Neural cell (in vitro differentiated cells): ENCODE measurements around the gene CLIP1. TPM values are rescaled to one million over a fixed set of nuclear protein-coding genes. Genes with fewer than 3 reads are reported as not detected.

Experiments
- H2AFZ ChIP-seq: fragments of 200-600, 300-800 bp; sonication (generic), shearing (Covaris generic); 2 replicates; pipeline ENCODE4 v1.6.0; 2014; ENCODE audit warnings: low read depth, mild to moderate bottlenecking, antibody characterized with exemption, low read length, moderate library complexity
- H3F3A ChIP-seq: fragments of 200-600 bp; shearing (Covaris generic); 2 replicates; pipeline ENCODE4 v1.6.1; 2016; ENCODE audit warnings: mild to moderate bottlenecking, moderate library complexity, mixed read lengths, antibody characterized with exemption, low read length; ENCODE audit not compliant: insufficient read depth, poor library complexity, severe bottlenecking
- H3K27ac ChIP-seq: fragments of 200-600, 300-800 bp; sonication (generic), shearing (Covaris generic); 2 replicates; pipeline ENCODE4 v1.5.1; 2014; ENCODE audit warnings: mild to moderate bottlenecking, low read length, moderate library complexity
- H3K27me3 ChIP-seq: fragments of 300-800, 200-600 bp; sonication (generic), shearing (Covaris generic); 2 replicates; pipeline ENCODE4 v1.6.0; 2014; ENCODE audit warnings: mild to moderate bottlenecking, low read depth, low read length, moderate library complexity; ENCODE audit not compliant: insufficient read depth
- H3K36me3 ChIP-seq: fragments of 300-800, 200-600 bp; sonication (generic), shearing (Covaris generic); 2 replicates; pipeline ENCODE4 v1.5.1; 2014; ENCODE audit warnings: mild to moderate bottlenecking, antibody characterized with exemption, low read length, moderate library complexity; ENCODE audit not compliant: insufficient read depth
- H3K4me2 ChIP-seq: fragments of 300-800, 200-600 bp; sonication (generic), shearing (Covaris generic); 2 replicates; pipeline ENCODE4 v1.6.0; 2014; ENCODE audit warnings: mild to moderate bottlenecking, low read length
- H3K4me3 ChIP-seq: fragments of 300-800, 200-600 bp; sonication (generic), shearing (Covaris generic); 2 replicates; pipeline ENCODE4 v1.5.1; 2014; ENCODE audit warnings: mild to moderate bottlenecking, low read length, moderate library complexity
- H3K79me2 ChIP-seq: fragments of 200-600 bp; shearing (Covaris generic); replicated peaks from 2 replicates; pipeline ENCODE4 v1.6.0; 2014; ENCODE audit warnings: mild to moderate bottlenecking, low read length, moderate library complexity; ENCODE audit not compliant: insufficient read depth
- H3K9ac ChIP-seq: fragments of 300-800, 200-600 bp; sonication (generic), shearing (Covaris generic); 2 replicates; pipeline ENCODE4 v1.6.1; 2016; ENCODE audit warnings: mild to moderate bottlenecking, low read length, mixed read lengths
- H3K9me2 ChIP-seq: fragments of 200-600 bp; shearing (Covaris generic); 2 replicates; pipeline ENCODE4 v1.6.1; 2016; ENCODE audit warnings: mild to moderate bottlenecking, low read length, mixed read lengths; ENCODE audit not compliant: insufficient read depth
- H3K9me3 ChIP-seq: fragments of 200-600, 300-800 bp; sonication (generic), shearing (Covaris generic); 2 replicates; pipeline ENCODE4 v1.6.1; 2016; ENCODE audit warnings: mild to moderate bottlenecking, mixed run types, low read length, moderate library complexity, mixed read lengths
- H4K20me1 ChIP-seq: fragments of 200-600 bp; shearing (Covaris generic); 2 replicates; pipeline ENCODE4 v1.6.1; 2016; ENCODE audit warnings: mild to moderate bottlenecking, mixed run types; ENCODE audit not compliant: insufficient read depth
- EP300 ChIP-seq: fragments of 450-650 bp; conservative IDR thresholded peaks from 2 replicates; pipeline ENCODE4 v1.6.1; 2014; ENCODE audit warnings: antibody characterized with exemption, mild to moderate bottlenecking, moderate library complexity; ENCODE audit not compliant: poor library complexity, severe bottlenecking
- EZH2 ChIP-seq: fragments of 200-600, 300-800 bp; shearing (Covaris generic), sonication (generic); IDR thresholded peaks from 2 replicates; pipeline ENCODE4 v1.6.1; 2014; ENCODE audit warnings: antibody characterized with exemption, low read length, borderline replicate concordance, mild to moderate bottlenecking; ENCODE audit not compliant: insufficient read depth, poor library complexity, severe bottlenecking
- MXI1 ChIP-seq: fragments of 450-650 bp; conservative IDR thresholded peaks from 2 replicates; pipeline ENCODE4 v1.6.1; 2014; ENCODE audit warnings: antibody characterized with exemption, mild to moderate bottlenecking; ENCODE audit not compliant: poor library complexity, severe bottlenecking
- POLR2AphosphoS5 ChIP-seq: IDR thresholded peaks from 2 replicates; pipeline ENCODE4 v1.6.1; 2012
- RAD21 ChIP-seq: fragments of 450-650 bp; conservative IDR thresholded peaks from 2 replicates; pipeline ENCODE4 v1.6.1; 2014; ENCODE audit warnings: antibody characterized with exemption, mild to moderate bottlenecking, moderate library complexity
- SMC3 ChIP-seq: fragments of 450-650 bp; conservative IDR thresholded peaks from 2 replicates; pipeline ENCODE4 v1.6.1; 2014; ENCODE audit warnings: antibody characterized with exemption, mild to moderate bottlenecking, moderate library complexity; ENCODE audit not compliant: poor library complexity
- TAF1 ChIP-seq: IDR thresholded peaks from 2 replicates; pipeline ENCODE4 v1.6.1; 2012; ENCODE audit warnings: low read depth
- polyA plus RNA-seq: library from polyadenylated mRNA; depleted of rRNA; stranded (reverse); fragments of >200 nt; gene quantifications from 2 replicates; pipeline ENCODE4 v1.2.3, GENCODE V29; 2014
- TF ChIP-seq, protein P1 (sequence below): IDR thresholded peaks from 2 replicates; pipeline ENCODE4 v1.6.1; 2012; ENCODE audit warnings: borderline replicate concordance
- TF ChIP-seq, protein P2 (sequence below): fragments of 450-650 bp; IDR thresholded peaks from 2 replicates; pipeline ENCODE4 v1.5.1; 2014; ENCODE audit warnings: antibody characterized with exemption, mild to moderate bottlenecking, moderate library complexity; ENCODE audit not compliant: poor library complexity, severe bottlenecking

The CLIP1 gene
- polyA plus RNA-seq, 1 donor from 2014 or later, result 67.4 TPM

GRCh38 chr12:122411537-122411936 lies 10.9 kb downstream of the CLIP1 start:
- H3K27ac ChIP-seq, result no peak overlapping the region
- H3K36me3 ChIP-seq, result no peaks in the 10 kb centered on the region
- no peak overlapping the region for H2AFZ ChIP-seq

DNA sequence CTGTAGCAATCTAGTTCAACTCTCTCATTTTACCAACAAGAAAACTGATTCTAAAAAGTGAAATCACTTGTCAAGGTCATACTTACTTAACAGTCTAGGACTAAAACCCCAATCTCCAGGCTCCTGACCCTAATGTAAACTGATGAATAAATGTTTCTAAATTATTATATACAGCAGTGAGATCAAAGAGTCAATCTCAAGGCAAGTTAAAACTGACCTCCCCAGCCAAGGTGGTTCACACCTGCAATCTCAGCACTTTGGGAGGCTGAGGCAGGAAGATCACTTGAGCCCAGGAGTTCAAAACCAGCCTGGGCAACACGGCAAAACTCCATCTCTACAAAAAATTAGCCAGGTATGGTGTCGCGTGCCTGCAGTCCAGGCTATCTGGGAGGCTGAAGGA lies 15.3 kb downstream of the CLIP1 start:
- no peaks in the 10 kb centered on the region for H3K36me3 ChIP-seq
- H2AFZ ChIP-seq, result no peak overlapping the region
- TF ChIP-seq POLR2AphosphoS5 (no peak), EZH2 (no peak), SMC3 (no peak), EP300 (no peak)
- no peak overlapping the region for H3K27ac ChIP-seq
- H3K9ac ChIP-seq, result no peak overlapping the region
- no peaks in the 10 kb centered on the region for H3K27me3 ChIP-seq
- H4K20me1 ChIP-seq, result no peaks in the 10 kb centered on the region
- H3K4me2 ChIP-seq, result no peak overlapping the region
- peaks cover 10% of the 10 kb centered on the region for H3K79me2 ChIP-seq
- no peaks in the 10 kb centered on the region for H3K9me2 ChIP-seq
- H3K4me3 ChIP-seq, result no peak overlapping the region
- H3K9me3 ChIP-seq, result peaks cover 3% of the 10 kb centered on the region
- H3F3A ChIP-seq, result peaks cover 4% of the 10 kb centered on the region

More at GRCh38 chr12:122411537-122411936, 10.9 kb downstream of the CLIP1 start:
- no peak overlapping the region for H3K4me3 ChIP-seq
- H3F3A ChIP-seq, result peaks cover 4% of the 10 kb centered on the region
- H3K27me3 ChIP-seq, result no peaks in the 10 kb centered on the region
- TF ChIP-seq RAD21 (no peak), EP300 (no peak), MXI1 (no peak)
- H3K9ac ChIP-seq, result no peak overlapping the region
- no peak overlapping the region for H3K4me2 ChIP-seq
- no peaks in the 10 kb centered on the region for H4K20me1 ChIP-seq
- H3K79me2 ChIP-seq, result peaks cover 19% of the 10 kb centered on the region
- no peaks in the 10 kb centered on the region for H3K9me2 ChIP-seq
- peaks cover 3% of the 10 kb centered on the region for H3K9me3 ChIP-seq

GRCh38 chr12:122406701-122407164 lies 15.7 kb downstream of the CLIP1 start:
- Histone ChIP-seq H3K9ac (no peak overlapping the region), H4K20me1 (no peaks in the 10 kb centered on the region), H3K27me3 (no peaks in the 10 kb centered on the region), H3F3A (peaks cover 4% of the 10 kb centered on the region), H3K4me2 (no peak overlapping the region), H2AFZ (no peak overlapping the region), H3K9me2 (no peaks in the 10 kb centered on the region), H3K27ac (no peak overlapping the region), H3K9me3 (peaks cover 3% of the 10 kb centered on the region), H3K79me2 (peaks cover 11% of the 10 kb centered on the region), H3K36me3 (no peaks in the 10 kb centered on the region), H3K4me3 (no peak overlapping the region)
- TF ChIP-seq EP300, result no peak
- no peak for TF ChIP-seq RAD21
- no peak for TF ChIP-seq TAF1
- no peak for TF ChIP-seq POLR2AphosphoS5
- no peak for TF ChIP-seq MXI1
- TF ChIP-seq, protein P1, sequence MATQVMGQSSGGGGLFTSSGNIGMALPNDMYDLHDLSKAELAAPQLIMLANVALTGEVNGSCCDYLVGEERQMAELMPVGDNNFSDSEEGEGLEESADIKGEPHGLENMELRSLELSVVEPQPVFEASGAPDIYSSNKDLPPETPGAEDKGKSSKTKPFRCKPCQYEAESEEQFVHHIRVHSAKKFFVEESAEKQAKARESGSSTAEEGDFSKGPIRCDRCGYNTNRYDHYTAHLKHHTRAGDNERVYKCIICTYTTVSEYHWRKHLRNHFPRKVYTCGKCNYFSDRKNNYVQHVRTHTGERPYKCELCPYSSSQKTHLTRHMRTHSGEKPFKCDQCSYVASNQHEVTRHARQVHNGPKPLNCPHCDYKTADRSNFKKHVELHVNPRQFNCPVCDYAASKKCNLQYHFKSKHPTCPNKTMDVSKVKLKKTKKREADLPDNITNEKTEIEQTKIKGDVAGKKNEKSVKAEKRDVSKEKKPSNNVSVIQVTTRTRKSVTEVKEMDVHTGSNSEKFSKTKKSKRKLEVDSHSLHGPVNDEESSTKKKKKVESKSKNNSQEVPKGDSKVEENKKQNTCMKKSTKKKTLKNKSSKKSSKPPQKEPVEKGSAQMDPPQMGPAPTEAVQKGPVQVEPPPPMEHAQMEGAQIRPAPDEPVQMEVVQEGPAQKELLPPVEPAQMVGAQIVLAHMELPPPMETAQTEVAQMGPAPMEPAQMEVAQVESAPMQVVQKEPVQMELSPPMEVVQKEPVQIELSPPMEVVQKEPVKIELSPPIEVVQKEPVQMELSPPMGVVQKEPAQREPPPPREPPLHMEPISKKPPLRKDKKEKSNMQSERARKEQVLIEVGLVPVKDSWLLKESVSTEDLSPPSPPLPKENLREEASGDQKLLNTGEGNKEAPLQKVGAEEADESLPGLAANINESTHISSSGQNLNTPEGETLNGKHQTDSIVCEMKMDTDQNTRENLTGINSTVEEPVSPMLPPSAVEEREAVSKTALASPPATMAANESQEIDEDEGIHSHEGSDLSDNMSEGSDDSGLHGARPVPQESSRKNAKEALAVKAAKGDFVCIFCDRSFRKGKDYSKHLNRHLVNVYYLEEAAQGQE, result no peak
- no peak for TF ChIP-seq SMC3
- TF ChIP-seq, protein P2, sequence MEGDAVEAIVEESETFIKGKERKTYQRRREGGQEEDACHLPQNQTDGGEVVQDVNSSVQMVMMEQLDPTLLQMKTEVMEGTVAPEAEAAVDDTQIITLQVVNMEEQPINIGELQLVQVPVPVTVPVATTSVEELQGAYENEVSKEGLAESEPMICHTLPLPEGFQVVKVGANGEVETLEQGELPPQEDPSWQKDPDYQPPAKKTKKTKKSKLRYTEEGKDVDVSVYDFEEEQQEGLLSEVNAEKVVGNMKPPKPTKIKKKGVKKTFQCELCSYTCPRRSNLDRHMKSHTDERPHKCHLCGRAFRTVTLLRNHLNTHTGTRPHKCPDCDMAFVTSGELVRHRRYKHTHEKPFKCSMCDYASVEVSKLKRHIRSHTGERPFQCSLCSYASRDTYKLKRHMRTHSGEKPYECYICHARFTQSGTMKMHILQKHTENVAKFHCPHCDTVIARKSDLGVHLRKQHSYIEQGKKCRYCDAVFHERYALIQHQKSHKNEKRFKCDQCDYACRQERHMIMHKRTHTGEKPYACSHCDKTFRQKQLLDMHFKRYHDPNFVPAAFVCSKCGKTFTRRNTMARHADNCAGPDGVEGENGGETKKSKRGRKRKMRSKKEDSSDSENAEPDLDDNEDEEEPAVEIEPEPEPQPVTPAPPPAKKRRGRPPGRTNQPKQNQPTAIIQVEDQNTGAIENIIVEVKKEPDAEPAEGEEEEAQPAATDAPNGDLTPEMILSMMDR, result no peak
- no peak for TF ChIP-seq EZH2
